Suprapubic skin (tissue), 4 donors: ENCODE results near the gene CLK2.

Experiments
- EP300 ChIP-seq: sonication (generic); formaldehyde crosslinking; IDR thresholded peaks from one replicate; pipeline ENCODE4 v1.6.1; 2017; ENCODE audit warnings: antibody characterized with exemption
- POLR2A ChIP-seq, 2 donors: fragments of 450-650 bp; IDR thresholded peaks; one replicate each; pipeline ENCODE4 v1.6.1; 2017; ENCODE audit warnings: antibody characterized with exemption in 2 of 2, mild to moderate bottlenecking in 2 of 2, moderate library complexity in 2 of 2
- POLR2AphosphoS5 ChIP-seq, 3 donors: sonication (generic); formaldehyde crosslinking; IDR thresholded peaks; one replicate each; pipeline ENCODE4 v1.6.1; 2017; ENCODE audit warnings: antibody characterized with exemption in 3 of 3
- TF ChIP-seq, protein P1 (sequence below), 2 donors: fragments of 200-600 bp in 1 of 2; fragments of 450-650 bp in 1 of 2; sonication (generic) in 1 of 2; IDR thresholded peaks; one replicate each; pipeline ENCODE4 v1.5.1; 2016 to 2019; ENCODE audit warnings: antibody characterized with exemption in 2 of 2, mild to moderate bottlenecking in 1 of 2, moderate library complexity in 1 of 2

GRCh38 chr1:155309423-155310021 is 36.2 kb upstream of the CLK2 start:
- TF ChIP-seq, protein P1, sequence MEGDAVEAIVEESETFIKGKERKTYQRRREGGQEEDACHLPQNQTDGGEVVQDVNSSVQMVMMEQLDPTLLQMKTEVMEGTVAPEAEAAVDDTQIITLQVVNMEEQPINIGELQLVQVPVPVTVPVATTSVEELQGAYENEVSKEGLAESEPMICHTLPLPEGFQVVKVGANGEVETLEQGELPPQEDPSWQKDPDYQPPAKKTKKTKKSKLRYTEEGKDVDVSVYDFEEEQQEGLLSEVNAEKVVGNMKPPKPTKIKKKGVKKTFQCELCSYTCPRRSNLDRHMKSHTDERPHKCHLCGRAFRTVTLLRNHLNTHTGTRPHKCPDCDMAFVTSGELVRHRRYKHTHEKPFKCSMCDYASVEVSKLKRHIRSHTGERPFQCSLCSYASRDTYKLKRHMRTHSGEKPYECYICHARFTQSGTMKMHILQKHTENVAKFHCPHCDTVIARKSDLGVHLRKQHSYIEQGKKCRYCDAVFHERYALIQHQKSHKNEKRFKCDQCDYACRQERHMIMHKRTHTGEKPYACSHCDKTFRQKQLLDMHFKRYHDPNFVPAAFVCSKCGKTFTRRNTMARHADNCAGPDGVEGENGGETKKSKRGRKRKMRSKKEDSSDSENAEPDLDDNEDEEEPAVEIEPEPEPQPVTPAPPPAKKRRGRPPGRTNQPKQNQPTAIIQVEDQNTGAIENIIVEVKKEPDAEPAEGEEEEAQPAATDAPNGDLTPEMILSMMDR (IDR thresholded peaks at IDR 0.05): no peak
- TF ChIP-seq POLR2AphosphoS5 (IDR thresholded peaks at IDR 0.05): no peak
- TF ChIP-seq EP300: no peak
- TF ChIP-seq POLR2A (IDR thresholded peaks at IDR 0.05): no peak
